Measurements from ENCODE around the gene TLDC2.

TLDC2 gene

GRCh38 chr20:36865861-36866149, 10.1 kb upstream of the TLDC2 start:
- H3K27me3 ChIP-seq = no peaks in the 10 kb centered on the region
- H3K4me3 ChIP-seq (ENCODE audit: low read depth, low read length) = no peak overlapping the region
- TF ChIP-seq CTCF (IDR thresholded peaks at IDR 0.05; ENCODE audit: low read depth, low read length) = no peak
- peaks cover 2% of the 10 kb centered on the region; the same call in 1 of the 2 replicates for H3K36me3 ChIP-seq
- H3K9me3 ChIP-seq = no peaks in the 10 kb centered on the region
- DNase-seq = no peak
- no peaks in the 10 kb centered on the region for H3K4me1 ChIP-seq

GRCh38 chr20:36866164-36866563, 9.8 kb upstream of the TLDC2 start:
- no peaks in the 10 kb centered on the region for H3K27me3 ChIP-seq
- no peaks in the 10 kb centered on the region for H3K36me3 ChIP-seq
- TF ChIP-seq CTCF (IDR thresholded peaks at IDR 0.05; ENCODE audit: low read depth, low read length) = no peak
- DNase-seq = no peak
- H3K4me1 ChIP-seq = no peaks in the 10 kb centered on the region
- H3K9me3 ChIP-seq = no peaks in the 10 kb centered on the region
- no peak overlapping the region for H3K4me3 ChIP-seq (ENCODE audit: low read depth, low read length)

GRCh38 chr20:36866681-36867495, 9.1 kb upstream of the TLDC2 start:
- Histone ChIP-seq H3K4me3 (ENCODE audit: low read depth, low read length) (no peak overlapping the region), H3K27me3 (no peaks in the 10 kb centered on the region), H3K36me3 (no peaks in the 10 kb centered on the region), H3K9me3 (no peaks in the 10 kb centered on the region), H3K4me1 (no peaks in the 10 kb centered on the region)
- DNase-seq = no peak
- TF ChIP-seq CTCF (IDR thresholded peaks at IDR 0.05; ENCODE audit: low read depth, low read length) = no peak

DNA sequence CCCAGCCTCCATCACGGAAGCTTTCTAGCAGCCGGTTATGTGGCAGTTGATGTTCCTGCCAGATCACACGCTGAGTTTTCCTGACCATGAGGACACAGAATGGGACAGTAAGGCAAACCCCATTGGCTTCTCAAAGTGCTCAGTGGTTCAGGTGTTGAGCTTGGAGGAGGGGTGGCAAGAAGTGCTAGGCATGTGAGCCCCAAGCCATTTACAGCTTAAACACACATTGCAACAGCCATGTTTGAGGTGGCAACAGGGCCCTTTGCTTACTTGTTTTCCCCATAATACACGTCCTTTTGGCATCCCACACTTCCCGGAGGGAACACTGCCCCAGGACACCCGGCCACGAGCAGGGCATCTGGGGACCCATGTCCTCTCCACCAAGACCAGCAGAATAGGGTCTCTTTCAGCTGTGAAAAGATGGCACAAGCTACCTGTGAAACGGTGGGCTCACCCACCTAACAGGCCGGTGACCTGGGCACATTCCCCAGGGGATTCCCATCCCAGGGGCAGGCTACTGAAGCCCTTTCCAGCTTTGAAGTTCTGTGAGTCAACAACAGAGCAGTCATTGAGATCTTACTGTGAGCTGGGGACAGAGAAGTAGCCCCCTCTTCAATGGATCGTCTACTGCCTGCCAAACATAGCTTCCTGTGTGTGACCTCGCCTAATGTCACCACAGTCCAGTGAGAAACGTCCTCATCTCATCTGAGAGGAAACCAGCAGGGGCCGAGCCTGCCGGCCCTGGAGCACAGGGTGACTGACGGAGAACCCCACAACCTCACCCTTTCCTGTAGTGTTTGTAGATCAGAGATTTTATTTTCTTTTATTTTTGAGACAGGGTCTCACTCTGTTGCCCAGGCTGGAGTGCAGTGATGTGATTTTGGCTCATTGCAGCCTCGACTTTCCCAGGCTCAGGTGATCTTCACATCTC, 4.0 kb upstream of the TLDC2 start:
- no peak for DNase-seq
- no peak for TF ChIP-seq CTCF (IDR thresholded peaks at IDR 0.05; ENCODE audit: low read depth, low read length)
- no peak overlapping the region for H3K4me3 ChIP-seq (ENCODE audit: low read depth, low read length)

DNA sequence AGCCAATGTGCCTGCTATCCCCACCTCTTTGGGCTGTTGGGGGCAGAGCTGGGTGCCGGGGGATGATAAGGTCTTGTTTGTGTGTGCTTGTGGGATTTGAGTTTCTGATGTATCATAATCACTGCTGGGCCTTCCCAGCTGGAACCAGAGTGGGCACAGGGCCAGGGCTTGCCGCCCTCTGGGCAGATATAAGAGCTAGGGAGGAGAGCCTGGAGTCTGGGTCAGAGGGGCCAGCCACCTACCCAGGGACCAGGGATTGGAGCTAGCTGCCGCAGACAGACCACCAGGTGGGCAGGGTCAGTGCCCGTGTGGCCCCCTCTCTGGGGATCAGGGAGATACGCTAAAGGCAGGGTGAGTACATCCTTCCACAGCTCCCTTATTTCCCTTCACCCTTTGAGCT, 3.1 kb upstream of the TLDC2 start:
- no peaks in the 10 kb centered on the region for H3K27me3 ChIP-seq
- peak; percentile 87 for DNase-seq
- H3K4me3 ChIP-seq (ENCODE audit: low read depth, low read length) = no peak overlapping the region
- H3K4me1 ChIP-seq = peaks cover 8% of the 10 kb centered on the region
- H3K9me3 ChIP-seq = no peaks in the 10 kb centered on the region
- H3K36me3 ChIP-seq = no peaks in the 10 kb centered on the region
- no peak for TF ChIP-seq CTCF (IDR thresholded peaks at IDR 0.05; ENCODE audit: low read depth, low read length)

More for the DNA sequence above, 4.0 kb upstream of the TLDC2 start:
- H3K36me3 ChIP-seq = no peaks in the 10 kb centered on the region
- H3K9me3 ChIP-seq = no peaks in the 10 kb centered on the region
- peaks cover 8% of the 10 kb centered on the region for H3K4me1 ChIP-seq
- no peaks in the 10 kb centered on the region for H3K27me3 ChIP-seq

Data from BE2C (cell line).